SK-N-SH (cell line): Measurements from ENCODE around the gene CCNY. TPM values are rescaled to one million over a fixed set of nuclear protein-coding genes. Genes with fewer than 3 reads are reported as not detected.

Experiments
- CTCF ChIA-PET: fragments of 300-600, 350-600 bp; formaldehyde crosslinking; extraction: SDS; loops from one replicate; lab custom pipeline; 2021; lab: Yijun Ruan, JAX
- POLR2A ChIA-PET: fragments of 350-600 bp; sonication (Branson Sonifier 250); formaldehyde crosslinking; extraction: SDS; loops from one replicate; lab custom pipeline; 2020; ENCODE audit warnings: antibody characterized with exemption, inconsistent platforms; lab: Yijun Ruan, JAX
- DNase-seq: peaks from one replicate; pipeline ENCODE4 v3.0.0; 2012
- H2AFZ ChIP-seq: fragments of 200-600 bp; sonication (generic); 2 replicates; pipeline ENCODE4 v1.8.1; 2016; ENCODE audit warnings: antibody characterized with exemption, mild to moderate bottlenecking, low read depth
- H3F3A ChIP-seq: fragments of 200-600 bp; sonication (generic); replicated peaks from 2 replicates; pipeline ENCODE3; 2016; ENCODE audit warnings: antibody characterized with exemption, mild to moderate bottlenecking; ENCODE audit not compliant: insufficient read depth
- H3K27ac ChIP-seq, 2 experiments: fragments of 200-500 bp in 1 of 2; fragments of 200-600 bp in 1 of 2; sonication (Bioruptor generic) in 1 of 2; sonication (generic), shearing (Covaris generic) in 1 of 2; 2 replicates each; pipeline versions ENCODE4 v1.5.1 to v1.6.1; 2014 to 2016; ENCODE audit warnings: low read depth in 2 of 2, inconsistent platforms in 1 of 2, low read length in 1 of 2, mild to moderate bottlenecking in 1 of 2, mixed read lengths in 1 of 2
- H3K27me3 ChIP-seq: fragments of 200-600 bp; sonication (generic), shearing (Covaris generic); 2 replicates; pipeline ENCODE4 v1.6.1; 2016; ENCODE audit warnings: mixed run types; ENCODE audit not compliant: insufficient read depth
- H3K36me3 ChIP-seq, 2 experiments: fragments of 200-500 bp in 1 of 2; fragments of 200-600 bp in 1 of 2; sonication (Bioruptor generic) in 1 of 2; sonication (generic) in 1 of 2; replicated peaks in 1 of 2; 2 replicates each; pipeline versions ENCODE3 to v1.5.1; 2014 to 2016; ENCODE audit warnings: low read length in 1 of 2, mild to moderate bottlenecking in 1 of 2; ENCODE audit not compliant: insufficient read depth in 2 of 2, control insufficient read depth in 1 of 2
- H3K4me1 ChIP-seq, 2 experiments: fragments of 200-500 bp in 1 of 2; fragments of 200-600 bp in 1 of 2; sonication (Bioruptor generic) in 1 of 2; sonication (generic), shearing (Covaris generic) in 1 of 2; 2 replicates each; pipeline versions ENCODE4 v1.5.1 to v1.6.1; 2014 to 2016; ENCODE audit warnings: low read depth in 1 of 2, low read length in 1 of 2, mixed run types in 1 of 2; ENCODE audit not compliant: insufficient read depth in 2 of 2, control insufficient read depth in 1 of 2
- H3K4me2 ChIP-seq: fragments of 200-600 bp; sonication (generic), shearing (Covaris generic); 2 replicates; pipeline ENCODE4 v1.6.1; 2017; ENCODE audit warnings: mixed run types
- H3K4me3 ChIP-seq, 2 experiments: fragments of 200-500 bp in 1 of 2; fragments of 200-600 bp in 1 of 2; sonication (Bioruptor generic) in 1 of 2; sonication (generic), shearing (Covaris generic) in 1 of 2; 2 replicates each; pipeline versions ENCODE4 v1.5.1 to v1.8.1; 2014 to 2016; ENCODE audit warnings: low read depth in 2 of 2, inconsistent platforms in 1 of 2, low read length in 1 of 2, mild to moderate bottlenecking in 1 of 2, mixed read lengths in 1 of 2, moderate library complexity in 1 of 2
- H3K79me2 ChIP-seq: fragments of 200-600 bp; sonication (generic); 2 replicates; pipeline ENCODE4 v1.8.1; 2017; ENCODE audit warnings: mild to moderate bottlenecking; ENCODE audit not compliant: insufficient read depth
- H3K9ac ChIP-seq: fragments of 200-600 bp; sonication (generic); 2 replicates; pipeline ENCODE4 v1.6.1; 2017; ENCODE audit warnings: mixed run types
- H3K9me2 ChIP-seq: fragments of 200-600 bp; sonication (generic); 2 replicates; pipeline ENCODE4 v1.6.1; 2017; ENCODE audit warnings: mixed run types
- H3K9me3 ChIP-seq: fragments of 200-600 bp; sonication (generic); 2 replicates; pipeline ENCODE4 v1.6.1; 2017; ENCODE audit warnings: mixed run types, mild to moderate bottlenecking, moderate library complexity
- H4K20me1 ChIP-seq: fragments of 200-600 bp; sonication (generic); 2 replicates; pipeline ENCODE4 v1.6.1; 2017; ENCODE audit warnings: mild to moderate bottlenecking, mixed run types; ENCODE audit not compliant: insufficient read depth
- CHD2 ChIP-seq: fragments of 150-350 bp; IDR thresholded peaks from 2 replicates; pipeline ENCODE4 v1.6.1; 2018; ENCODE audit warnings: low read length; ENCODE audit not compliant: partially characterized antibody
- FOSL2 ChIP-seq: IDR thresholded peaks from 2 replicates; pipeline ENCODE4 v1.4.0; 2012; ENCODE audit warnings: low read depth, mild to moderate bottlenecking, moderate library complexity, borderline replicate concordance
- FOXJ3 ChIP-seq: sonication (generic); formaldehyde crosslinking; IDR thresholded peaks from 2 replicates; pipeline ENCODE4 v1.5.1; 2020; ENCODE audit warnings: mild to moderate bottlenecking, missing genetic modification reagents
- FOXM1 ChIP-seq: IDR thresholded peaks from 2 replicates; pipeline ENCODE4 v1.4.0; 2012; ENCODE audit warnings: low read depth, mild to moderate bottlenecking
- GATA2 ChIP-seq: sonication (generic); formaldehyde crosslinking; IDR thresholded peaks from 2 replicates; pipeline ENCODE4 v1.5.0; 2020; ENCODE audit warnings: mild to moderate bottlenecking, missing genetic modification reagents
- MXI1 ChIP-seq: IDR thresholded peaks from 2 replicates; pipeline ENCODE4 v1.6.1; 2012; ENCODE audit warnings: mild to moderate bottlenecking, low read depth, low read length, improper control_type of control experiment
- NFIC ChIP-seq: IDR thresholded peaks from 2 replicates; pipeline ENCODE4 v1.4.0; 2012; ENCODE audit warnings: borderline replicate concordance
- PBX3 ChIP-seq: IDR thresholded peaks from 2 replicates; pipeline ENCODE4; 2012
- RAD21 ChIP-seq: IDR thresholded peaks from 2 replicates; pipeline ENCODE4 v1.6.1; 2012; ENCODE audit warnings: mild to moderate bottlenecking, low read length
- RCOR1 ChIP-seq: fragments of 150-350 bp; IDR thresholded peaks from 2 replicates; pipeline ENCODE4 v1.6.1; 2017; ENCODE audit warnings: antibody characterized with exemption, low read length
- SMC3 ChIP-seq: IDR thresholded peaks from 2 replicates; pipeline ENCODE4 v1.6.1; 2012; ENCODE audit warnings: low read depth, low read length, improper control_type of control experiment
- TAF1 ChIP-seq: IDR thresholded peaks from 2 replicates; pipeline ENCODE4 v1.6.1; 2012; ENCODE audit warnings: low read depth, mild to moderate bottlenecking, low read length, moderate library complexity, borderline replicate concordance
- TEAD4 ChIP-seq: IDR thresholded peaks from 2 replicates; pipeline ENCODE4 v1.4.0; 2012; ENCODE audit warnings: mild to moderate bottlenecking, borderline replicate concordance; ENCODE audit not compliant: insufficient read depth
- WGBS: methylation state at CpG from one replicate; pipeline ENCODE4 v1.1.6; 2017; ENCODE audit warnings: low lambda C conversion rate; 5-methylcytosine and 5-hydroxymethylcytosine counted together
- polyA plus RNA-seq, 3 experiments: library from polyadenylated mRNA; depleted of rRNA; stranded (reverse); fragments of >200 nt; gene quantifications; 2 replicates each; pipeline ENCODE4 v1.2.3, GENCODE V29; 2012
- TF ChIP-seq, protein P1 (sequence below): IDR thresholded peaks from 2 replicates; pipeline ENCODE4 v1.6.1; 2012; ENCODE audit warnings: mild to moderate bottlenecking, low read depth, low read length, moderate library complexity
- TF ChIP-seq, protein P2 (sequence below): fragments of 200-600 bp; sonication (generic); IDR thresholded peaks from 2 replicates; pipeline ENCODE4 v1.6.1; 2017; ENCODE audit warnings: antibody characterized with exemption, mild to moderate bottlenecking, moderate library complexity
- TF ChIP-seq, protein P3 (sequence below): fragments of 150-350 bp; IDR thresholded peaks from 2 replicates; pipeline ENCODE4 v1.6.1; 2017; ENCODE audit warnings: antibody characterized with exemption, low read length, low read depth, borderline replicate concordance
- TF ChIP-seq, protein P4 (sequence below): IDR thresholded peaks from 2 replicates; pipeline ENCODE4 v1.4.0; 2012; ENCODE audit warnings: low read depth

The CCNY gene
- polyA plus RNA-seq, 1 of the 3 experiments (the other 2 are of a cell fraction): 29.4 TPM

DNA sequence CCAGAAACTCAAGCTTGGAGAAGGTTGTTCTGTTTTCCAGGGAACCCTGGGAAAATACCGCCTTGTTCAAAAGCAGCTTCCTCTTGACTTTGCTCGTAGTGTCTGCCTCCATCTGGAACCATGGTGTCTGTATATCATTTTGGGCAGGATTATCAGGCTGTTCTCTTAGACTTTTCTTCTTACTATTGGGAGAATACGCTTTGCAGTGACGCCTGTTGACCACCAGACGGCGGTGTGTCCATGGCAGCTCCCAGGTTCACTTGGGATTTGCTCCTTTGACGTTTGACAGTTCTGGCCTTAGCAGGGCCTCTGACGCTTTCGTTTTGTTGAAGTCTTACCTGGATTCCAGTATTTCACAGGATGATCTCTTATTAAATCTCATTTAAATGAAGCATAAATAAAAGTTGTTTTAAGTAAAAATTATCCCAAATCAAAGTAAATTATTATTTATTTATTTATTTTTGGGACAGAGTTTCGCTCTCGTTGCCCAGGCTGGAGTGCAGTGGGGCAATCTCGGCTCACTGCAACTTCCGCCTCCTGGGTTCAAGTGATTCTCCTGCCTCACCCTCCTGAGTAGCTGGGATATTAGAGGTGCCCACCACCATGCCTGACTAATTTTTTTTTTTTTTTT lies 227.1 kb downstream of the CCNY start (continued):
- TF ChIP-seq, protein P1, sequence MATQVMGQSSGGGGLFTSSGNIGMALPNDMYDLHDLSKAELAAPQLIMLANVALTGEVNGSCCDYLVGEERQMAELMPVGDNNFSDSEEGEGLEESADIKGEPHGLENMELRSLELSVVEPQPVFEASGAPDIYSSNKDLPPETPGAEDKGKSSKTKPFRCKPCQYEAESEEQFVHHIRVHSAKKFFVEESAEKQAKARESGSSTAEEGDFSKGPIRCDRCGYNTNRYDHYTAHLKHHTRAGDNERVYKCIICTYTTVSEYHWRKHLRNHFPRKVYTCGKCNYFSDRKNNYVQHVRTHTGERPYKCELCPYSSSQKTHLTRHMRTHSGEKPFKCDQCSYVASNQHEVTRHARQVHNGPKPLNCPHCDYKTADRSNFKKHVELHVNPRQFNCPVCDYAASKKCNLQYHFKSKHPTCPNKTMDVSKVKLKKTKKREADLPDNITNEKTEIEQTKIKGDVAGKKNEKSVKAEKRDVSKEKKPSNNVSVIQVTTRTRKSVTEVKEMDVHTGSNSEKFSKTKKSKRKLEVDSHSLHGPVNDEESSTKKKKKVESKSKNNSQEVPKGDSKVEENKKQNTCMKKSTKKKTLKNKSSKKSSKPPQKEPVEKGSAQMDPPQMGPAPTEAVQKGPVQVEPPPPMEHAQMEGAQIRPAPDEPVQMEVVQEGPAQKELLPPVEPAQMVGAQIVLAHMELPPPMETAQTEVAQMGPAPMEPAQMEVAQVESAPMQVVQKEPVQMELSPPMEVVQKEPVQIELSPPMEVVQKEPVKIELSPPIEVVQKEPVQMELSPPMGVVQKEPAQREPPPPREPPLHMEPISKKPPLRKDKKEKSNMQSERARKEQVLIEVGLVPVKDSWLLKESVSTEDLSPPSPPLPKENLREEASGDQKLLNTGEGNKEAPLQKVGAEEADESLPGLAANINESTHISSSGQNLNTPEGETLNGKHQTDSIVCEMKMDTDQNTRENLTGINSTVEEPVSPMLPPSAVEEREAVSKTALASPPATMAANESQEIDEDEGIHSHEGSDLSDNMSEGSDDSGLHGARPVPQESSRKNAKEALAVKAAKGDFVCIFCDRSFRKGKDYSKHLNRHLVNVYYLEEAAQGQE: no peak
- TF ChIP-seq CHD2 (peak; percentile 16), PBX3 (0 out of 2 replicates have a peak, but pooled peaks have one; percentile 5), TAF1 (no peak), FOXJ3 (CRISPR knock-in tag) (no peak), FOSL2 (no peak), RCOR1 (no peak), RAD21 (peak; percentile 74), NFIC (no peak), MXI1 (peak; percentile 45; the same call in 1 of the 2 replicates), GATA2 (no peak)
- TF ChIP-seq, protein P2, sequence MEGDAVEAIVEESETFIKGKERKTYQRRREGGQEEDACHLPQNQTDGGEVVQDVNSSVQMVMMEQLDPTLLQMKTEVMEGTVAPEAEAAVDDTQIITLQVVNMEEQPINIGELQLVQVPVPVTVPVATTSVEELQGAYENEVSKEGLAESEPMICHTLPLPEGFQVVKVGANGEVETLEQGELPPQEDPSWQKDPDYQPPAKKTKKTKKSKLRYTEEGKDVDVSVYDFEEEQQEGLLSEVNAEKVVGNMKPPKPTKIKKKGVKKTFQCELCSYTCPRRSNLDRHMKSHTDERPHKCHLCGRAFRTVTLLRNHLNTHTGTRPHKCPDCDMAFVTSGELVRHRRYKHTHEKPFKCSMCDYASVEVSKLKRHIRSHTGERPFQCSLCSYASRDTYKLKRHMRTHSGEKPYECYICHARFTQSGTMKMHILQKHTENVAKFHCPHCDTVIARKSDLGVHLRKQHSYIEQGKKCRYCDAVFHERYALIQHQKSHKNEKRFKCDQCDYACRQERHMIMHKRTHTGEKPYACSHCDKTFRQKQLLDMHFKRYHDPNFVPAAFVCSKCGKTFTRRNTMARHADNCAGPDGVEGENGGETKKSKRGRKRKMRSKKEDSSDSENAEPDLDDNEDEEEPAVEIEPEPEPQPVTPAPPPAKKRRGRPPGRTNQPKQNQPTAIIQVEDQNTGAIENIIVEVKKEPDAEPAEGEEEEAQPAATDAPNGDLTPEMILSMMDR: peak; percentile 99

GRCh38 chr10:35564341-35564968 lies 228.1 kb downstream of the CCNY start:
- Histone ChIP-seq H3K4me1 (peaks cover 5 to 12% of the 10 kb centered on the region in 2 experiments; a peak in 2 of 4 replicates), H3K9me3 (no peaks in the 10 kb centered on the region), H4K20me1 (no peaks in the 10 kb centered on the region), H3K4me3 (no peak overlapping the region), H3K36me3 (peaks cover 3 to 40% of the 10 kb centered on the region in 2 experiments), H3K9ac (no peak overlapping the region), H3F3A (no peaks in the 10 kb centered on the region), H3K27me3 (no peaks in the 10 kb centered on the region), H3K9me2 (no peaks in the 10 kb centered on the region), H3K27ac (no peak overlapping the region), H2AFZ (no peak overlapping the region), H3K79me2 (no peaks in the 10 kb centered on the region), H3K4me2 (no peak overlapping the region)
- ChIA-PET CTCF (interaction anchor here (1.9 to 4.7 kb wide), 5 partner anchors 12 to 143 kb away, joined by 6 to 68 read pairs (median 10); no protein-coding TSS in a partner anchor), POLR2A (no interaction called here)
- 76% methylated on average over 4 of the region's 6 CpGs for WGBS
- no peak for DNase-seq
- TF ChIP-seq, protein P2: no peak
- TF ChIP-seq FOXM1 (no peak), TEAD4 (no peak), RCOR1 (no peak), SMC3 (no peak), MXI1 (no peak), PBX3 (no peak)
- TF ChIP-seq, protein P3, sequence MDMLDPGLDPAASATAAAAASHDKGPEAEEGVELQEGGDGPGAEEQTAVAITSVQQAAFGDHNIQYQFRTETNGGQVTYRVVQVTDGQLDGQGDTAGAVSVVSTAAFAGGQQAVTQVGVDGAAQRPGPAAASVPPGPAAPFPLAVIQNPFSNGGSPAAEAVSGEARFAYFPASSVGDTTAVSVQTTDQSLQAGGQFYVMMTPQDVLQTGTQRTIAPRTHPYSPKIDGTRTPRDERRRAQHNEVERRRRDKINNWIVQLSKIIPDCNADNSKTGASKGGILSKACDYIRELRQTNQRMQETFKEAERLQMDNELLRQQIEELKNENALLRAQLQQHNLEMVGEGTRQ: no peak
- TF ChIP-seq, protein P4, sequence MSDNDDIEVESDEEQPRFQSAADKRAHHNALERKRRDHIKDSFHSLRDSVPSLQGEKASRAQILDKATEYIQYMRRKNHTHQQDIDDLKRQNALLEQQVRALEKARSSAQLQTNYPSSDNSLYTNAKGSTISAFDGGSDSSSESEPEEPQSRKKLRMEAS: no peak
